Upper lobe of right lung (tissue), 1 donor: ENCODE data around the gene CUL1. TPM values are rescaled to one million over a fixed set of nuclear protein-coding genes. Genes with fewer than 3 reads are reported as not detected.
"Not testable (repeated sequence)": the region's sequence is repeated elsewhere in the genome, so short reads cannot be mapped to it uniquely, and the experiment has no call there.

Source experiments
- ATAC-seq: fragments of 200-7000 bp; cut with Tn5 transposase; one replicate; pipeline ENCODE4 v1.9.1; 2020; ENCODE audit warnings: mild to moderate bottlenecking, moderate library complexity
- DNase-seq: peaks from one replicate; pipeline ENCODE4 v3.0.0-alpha.2; 2020
- H3K27ac ChIP-seq: fragments of 200-600 bp; one replicate; pipeline ENCODE4 v1.8.0; 2022
- H3K27me3 ChIP-seq: fragments of 200-600 bp; one replicate; pipeline ENCODE4 v1.8.0; 2022; ENCODE audit warnings: mild to moderate bottlenecking
- H3K36me3 ChIP-seq: fragments of 200-600 bp; one replicate; pipeline ENCODE4 v1.8.0; 2022
- H3K4me1 ChIP-seq: fragments of 200-600 bp; one replicate; pipeline ENCODE4 v1.8.0; 2022
- H3K4me3 ChIP-seq: fragments of 200-600 bp; one replicate; pipeline ENCODE4 v1.8.0; 2022; ENCODE audit warnings: mild to moderate bottlenecking
- H3K9me3 ChIP-seq: fragments of 200-600 bp; one replicate; pipeline ENCODE4 v1.8.0; 2022
- CTCF ChIP-seq: fragments of 200-600 bp; IDR thresholded peaks from one replicate; pipeline ENCODE4 v1.8.0; 2022; ENCODE audit warnings: antibody characterized with exemption
- intact Hi-C: fragments of 100-400 bp; cut with DNase I; formaldehyde crosslinking; loops from one replicate; pipeline ENCODE4 v1.11.0; 2022
- total RNA-seq: library from RNA; stranded (reverse); fragmentation: NEBNext Ultra II Directional; extraction: Animal tissue kit (Norgen Biotek cat#: 25700); gene quantifications from one replicate; pipeline ENCODE4 v1.2.1, GENCODE V29; 2021
- donor health status: DM: no; HTN: yes; CAD: no; lungs with severe emphysema.

Gene CUL1
- total RNA-seq, 1 donor from 2014 or later, result 44.4 TPM

- Histone ChIP-seq H3K27me3 (no peaks in the 10 kb centered on the region), H3K4me1 (peaks cover 43% of the 10 kb centered on the region), H3K36me3 (no peaks in the 10 kb centered on the region), H3K27ac (peak overlapping the region; percentile 99), H3K4me3 (peak overlapping the region; percentile 90), H3K9me3 (no peaks in the 10 kb centered on the region)
- no peak for TF ChIP-seq CTCF
- DNase-seq (no peak), ATAC-seq (no peak)
- intact Hi-C loops, result no loop called here
Observed at GRCh38 chr7:148700661-148701064, 2.0 kb downstream of the CUL1 start.

GRCh38 chr7:148701414-148701813 is 2.7 kb downstream of the CUL1 start:
- Histone ChIP-seq H3K4me1 (peaks cover 45% of the 10 kb centered on the region), H3K9me3 (no peaks in the 10 kb centered on the region), H3K27ac (no peak overlapping the region), H3K36me3 (no peaks in the 10 kb centered on the region), H3K4me3 (peak overlapping the region; percentile 90), H3K27me3 (no peaks in the 10 kb centered on the region)
- no peak for ATAC-seq
- intact Hi-C loops, result no loop called here
- no peak for TF ChIP-seq CTCF
- no peak for DNase-seq

GRCh38 chr7:148702876-148703670 is 4.4 kb downstream of the CUL1 start:
- no peaks in the 10 kb centered on the region for H3K36me3 ChIP-seq
- H3K27ac ChIP-seq, result no peak overlapping the region
- H3K4me3 ChIP-seq, result no peak overlapping the region
- TF ChIP-seq CTCF, result no peak
- ATAC-seq (no peak), DNase-seq (no peak)
- H3K27me3 ChIP-seq, result no peaks in the 10 kb centered on the region
- intact Hi-C loops, result no loop called here
- H3K4me1 ChIP-seq, result peaks cover 50% of the 10 kb centered on the region
- no peaks in the 10 kb centered on the region for H3K9me3 ChIP-seq

- not testable (repeated sequence) for H3K27ac ChIP-seq, H3K27me3 ChIP-seq
Observed at GRCh38 chr7:148703671-148703962, 4.9 kb downstream of the CUL1 start.

GRCh38 chr7:148704189-148704588 is 5.5 kb downstream of the CUL1 start:
- H3K36me3 ChIP-seq, result no peaks in the 10 kb centered on the region
- intact Hi-C loops, result no loop called here
- no peak for TF ChIP-seq CTCF
- DNase-seq (no peak), ATAC-seq (no peak)
- no peak overlapping the region for H3K27ac ChIP-seq
- H3K4me1 ChIP-seq, result peaks cover 57% of the 10 kb centered on the region
- H3K27me3 ChIP-seq, result no peaks in the 10 kb centered on the region
- H3K4me3 ChIP-seq, result no peak overlapping the region
- no peaks in the 10 kb centered on the region for H3K9me3 ChIP-seq

More at GRCh38 chr7:148703671-148703962, 4.9 kb downstream of the CUL1 start:
- peaks cover 56% of the 10 kb centered on the region for H3K4me1 ChIP-seq
- H3K36me3 ChIP-seq, intact Hi-C loops, H3K4me3 ChIP-seq, H3K9me3 ChIP-seq, ATAC-seq, DNase-seq: not testable (repeated sequence)

GRCh38 chr7:148704970-148705369 is 6.3 kb downstream of the CUL1 start:
- no peaks in the 10 kb centered on the region for H3K27me3 ChIP-seq
- TF ChIP-seq CTCF, result no peak
- intact Hi-C loops, result no loop called here
- no peaks in the 10 kb centered on the region for H3K36me3 ChIP-seq
- DNase-seq (no peak), ATAC-seq (no peak)
- no peak overlapping the region for H3K4me3 ChIP-seq
- H3K9me3 ChIP-seq, result no peaks in the 10 kb centered on the region
- peaks cover 57% of the 10 kb centered on the region for H3K4me1 ChIP-seq
- no peak overlapping the region for H3K27ac ChIP-seq
